GM18508 (cell line): ENCODE results near the gene ANAPC2.

ENCODE experiments used
- ATAC-seq: cut with Tn5 transposase; IDR thresholded peaks from one replicate; pipeline ENCODE4 v1.9.1; 2021; ENCODE audit warnings: moderate number of reproducible peaks; ENCODE audit not compliant: insufficient read depth, unreplicated experiment

ANAPC2 gene

GRCh38 chr9:137178201-137178938 is 10.0 kb downstream of the ANAPC2 start:
- ATAC-seq: no peak

- ATAC-seq: no peak
Observed at GRCh38 chr9:137176302-137177182, 11.8 kb downstream of the ANAPC2 start.

GRCh38 chr9:137175345-137175961 is 12.9 kb downstream of the ANAPC2 start:
- no peak for ATAC-seq

GRCh38 chr9:137174722-137175293 is 13.6 kb downstream of the ANAPC2 start:
- no peak for ATAC-seq

GRCh38 chr9:137173796-137174664 is 14.3 kb downstream of the ANAPC2 start:
- ATAC-seq: no peak

GRCh38 chr9:137172901-137173795 is 15.2 kb downstream of the ANAPC2 start:
- no peak for ATAC-seq

GRCh38 chr9:137171149-137171900 is 17.0 kb downstream of the ANAPC2 start:
- no peak for ATAC-seq

GRCh38 chr9:137170486-137171148 is 17.7 kb downstream of the ANAPC2 start:
- no peak for ATAC-seq

GRCh38 chr9:137169896-137170358 is 18.4 kb downstream of the ANAPC2 start, which contains the start of gene LRRC26:
Gene LRRC26, minus strand, starts transcription at chr9:137170051. Its CDS starts 108 bp downstream, at chr9:137169943.
- ATAC-seq: no peak

- no peak for ATAC-seq
Observed at GRCh38 chr9:137168904-137169856, 19.2 kb downstream of the ANAPC2 start.

- ATAC-seq: no peak
Observed at GRCh38 chr9:137168573-137168903, 19.8 kb downstream of the ANAPC2 start.

- no peak for ATAC-seq
Observed at GRCh38 chr9:137167747-137168572, 20.4 kb downstream of the ANAPC2 start.

GRCh38 chr9:137167277-137167746 is 21.0 kb downstream of the ANAPC2 start:
- ATAC-seq: no peak

GRCh38 chr9:137166380-137167229 is 21.8 kb downstream of the ANAPC2 start:
- no peak for ATAC-seq
